ENCODE results near the gene TMEM59.
"Not testable (repeated sequence)": the region's sequence is repeated elsewhere in the genome, so short reads cannot be mapped to it uniquely, and the experiment has no call there.

The TMEM59 gene

DNA sequence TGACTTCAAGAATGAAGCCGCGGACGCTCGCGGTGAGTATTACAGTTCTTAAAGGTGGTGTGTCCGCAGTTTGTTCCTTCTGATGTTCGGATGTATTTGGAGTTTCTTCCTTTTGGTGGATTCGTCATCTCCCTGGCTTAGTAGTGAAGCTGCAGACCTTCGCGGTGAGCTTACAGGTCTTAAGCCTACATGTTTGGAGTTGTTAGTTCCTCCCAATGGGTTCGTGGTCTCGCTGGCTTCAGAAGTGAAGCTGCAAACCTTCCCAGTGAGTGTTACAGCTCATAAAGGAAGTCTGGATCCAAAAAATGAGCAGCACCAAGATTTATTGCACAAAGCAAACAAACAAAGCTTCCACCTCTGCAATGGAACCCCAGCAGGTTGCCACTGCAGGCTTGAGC is 49.8 kb downstream of the TMEM59 start:
- DNase-seq (ENCODE audit: low read depth in 1 of 2, low spot score in 1 of 2) = no peak
- in situ Hi-C loops (cut with HindIII; ENCODE audit: low pct_unique_long_range_greater_than_20kb, low sequenced_read_pairs) = no loop called here
- TF ChIP-seq JUND (IDR thresholded peaks at IDR 0.05; ENCODE audit: low read depth) = no peak

DNA sequence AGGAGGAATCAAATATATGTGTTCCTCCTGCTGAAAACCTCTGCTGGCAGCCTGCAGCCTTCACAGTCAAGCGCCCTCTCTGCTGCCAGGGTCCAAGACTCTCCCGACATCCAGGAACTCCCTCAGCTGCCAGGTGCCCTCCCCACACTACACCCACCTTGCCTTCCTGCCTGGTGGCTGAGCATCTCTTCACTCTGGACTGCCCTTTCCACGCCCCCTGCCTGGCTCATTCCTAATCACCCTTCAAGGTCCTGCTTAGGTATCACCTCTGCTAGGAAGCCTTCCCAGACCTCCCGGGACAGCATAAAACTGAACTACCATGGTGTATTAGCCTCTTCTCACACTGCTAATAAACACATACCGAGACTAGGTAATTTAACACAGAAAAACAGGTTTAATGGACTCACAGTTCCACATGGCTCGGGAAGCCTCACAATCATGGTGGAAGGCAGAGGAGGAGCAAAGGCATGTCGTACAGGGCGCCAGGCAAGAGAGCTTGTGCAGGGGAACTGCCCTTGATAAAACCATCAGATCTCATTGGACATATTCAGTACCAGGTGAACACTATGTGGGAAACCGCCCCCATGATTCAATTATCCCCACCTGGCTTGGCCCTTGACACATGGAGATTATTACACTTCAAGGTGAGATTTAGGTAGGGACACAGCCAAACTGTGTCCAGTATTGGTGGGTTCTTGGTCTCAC is 50.3 kb downstream of the TMEM59 start:
- in situ Hi-C loops (cut with HindIII; ENCODE audit: low pct_unique_long_range_greater_than_20kb, low sequenced_read_pairs) = no loop called here
- TF ChIP-seq JUND (IDR thresholded peaks at IDR 0.05; ENCODE audit: low read depth) = no peak
- no peak for DNase-seq (ENCODE audit: low read depth in 1 of 2, low spot score in 1 of 2)

DNA sequence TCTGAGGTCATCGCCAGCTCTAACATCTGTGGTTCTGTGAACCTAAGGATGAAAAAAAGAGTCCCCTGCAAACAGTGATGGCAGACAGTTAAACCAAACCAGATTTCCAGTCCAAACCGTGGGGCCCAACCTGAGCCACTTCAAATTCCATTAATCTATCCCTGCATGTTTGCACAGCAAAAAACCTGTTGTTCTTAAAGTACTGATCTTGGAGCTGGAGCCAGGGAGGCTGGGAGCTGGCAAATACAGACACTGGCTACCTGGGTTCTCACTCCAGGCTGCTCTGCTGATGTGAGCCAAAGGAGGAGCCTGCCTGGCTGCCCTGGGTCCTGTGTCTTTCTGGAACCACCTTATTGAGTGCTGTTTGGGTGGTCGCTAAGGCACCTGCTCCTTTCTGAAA is 51.4 kb downstream of the TMEM59 start:
- in situ Hi-C loops (cut with HindIII; ENCODE audit: low pct_unique_long_range_greater_than_20kb, low sequenced_read_pairs) = no loop called here
- TF ChIP-seq JUND (IDR thresholded peaks at IDR 0.05; ENCODE audit: low read depth) = no peak
- peak in 1 of 2 experiments; percentile 43 for DNase-seq (ENCODE audit: low read depth in 1 of 2, low spot score in 1 of 2)

DNA sequence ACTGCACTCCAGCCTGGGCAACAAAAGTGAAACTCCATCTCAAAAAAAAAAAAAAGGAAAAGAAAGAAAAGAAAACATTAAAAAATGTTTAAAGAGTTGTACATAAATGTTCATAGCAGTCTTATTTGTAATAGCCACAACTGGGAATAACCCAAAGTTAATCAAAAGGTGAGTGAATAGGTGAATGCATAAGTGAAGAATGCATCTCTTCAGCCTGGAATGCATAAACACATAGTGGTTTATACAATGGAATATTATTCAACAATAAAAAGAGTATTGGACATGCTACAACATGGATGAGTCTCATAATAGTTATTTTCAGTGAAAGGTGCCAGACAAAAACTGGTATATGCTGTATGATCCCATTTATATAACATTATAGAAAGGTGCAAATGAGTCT is 53.1 kb downstream of the TMEM59 start:
- TF ChIP-seq JUND (IDR thresholded peaks at IDR 0.05; ENCODE audit: low read depth) = no peak
- in situ Hi-C loops (cut with HindIII; ENCODE audit: low pct_unique_long_range_greater_than_20kb, low sequenced_read_pairs) = no loop called here
- DNase-seq (ENCODE audit: low read depth in 1 of 2, low spot score in 1 of 2) = no peak

DNA sequence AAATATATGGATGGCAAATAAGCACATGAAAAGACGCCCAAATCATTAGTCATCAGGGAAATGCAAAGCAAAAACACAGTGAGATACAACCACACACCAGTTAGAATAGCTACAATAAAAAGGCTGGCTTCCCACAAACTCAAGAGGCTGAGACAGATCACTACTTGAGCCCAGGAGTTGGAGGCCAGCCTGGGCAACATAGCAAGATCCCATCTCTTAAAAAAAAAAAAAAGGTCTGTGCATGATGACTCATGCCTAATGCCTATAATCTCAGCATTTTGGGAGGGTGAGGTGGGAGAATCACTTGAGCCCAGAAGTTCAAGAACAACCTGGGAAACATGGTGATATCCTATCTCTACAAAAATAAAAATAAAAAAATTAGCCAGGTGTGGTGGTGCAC is 54.8 kb downstream of the TMEM59 start:
- in situ Hi-C loops (cut with HindIII; ENCODE audit: low pct_unique_long_range_greater_than_20kb, low sequenced_read_pairs) = no loop called here
- no peak for DNase-seq (ENCODE audit: low read depth in 1 of 2, low spot score in 1 of 2)
- TF ChIP-seq JUND (IDR thresholded peaks at IDR 0.05; ENCODE audit: low read depth) = no peak

DNA sequence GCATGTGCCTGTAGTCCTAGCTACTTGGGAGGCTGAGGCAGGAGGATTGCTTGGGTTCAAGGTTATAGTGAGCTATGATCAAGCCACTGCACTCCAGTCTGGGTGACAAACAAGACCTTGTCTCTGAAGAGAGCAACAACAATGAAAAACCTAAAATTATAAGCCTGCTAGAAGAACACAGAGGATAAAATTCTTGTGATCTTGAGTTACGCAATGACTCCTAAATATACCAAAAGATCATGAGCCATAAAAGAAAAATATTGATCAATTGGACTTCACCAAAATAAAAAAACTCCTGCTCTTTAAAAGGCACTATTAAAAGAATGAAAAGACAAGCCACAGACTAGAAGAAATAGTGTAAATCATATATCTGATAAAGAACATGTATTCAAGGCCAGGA is 57.3 kb downstream of the TMEM59 start:
- no peak for DNase-seq (ENCODE audit: low read depth in 1 of 2, low spot score in 1 of 2)
- in situ Hi-C loops (cut with HindIII; ENCODE audit: low pct_unique_long_range_greater_than_20kb, low sequenced_read_pairs) = no loop called here
- TF ChIP-seq JUND (IDR thresholded peaks at IDR 0.05; ENCODE audit: low read depth) = no peak

DNA sequence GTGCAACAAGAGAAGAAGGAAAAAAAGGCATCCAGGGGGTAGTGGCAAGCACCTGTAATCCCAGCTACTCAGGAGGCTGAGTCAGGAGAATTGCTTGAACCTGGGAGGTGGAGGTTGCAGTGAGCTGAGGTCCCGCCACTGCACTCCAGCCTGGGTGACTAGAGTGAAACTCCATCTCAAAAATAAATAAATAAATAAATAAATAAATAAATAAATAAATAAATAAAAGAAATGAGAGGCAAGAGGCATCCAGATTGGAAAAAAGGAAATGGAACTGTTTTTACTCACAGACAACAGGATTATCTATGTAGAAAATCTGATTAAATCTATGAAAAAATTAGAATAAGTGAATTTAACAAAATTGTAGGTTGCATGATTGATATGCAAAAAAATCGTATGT is 58.5 kb downstream of the TMEM59 start:
- DNase-seq (ENCODE audit: low read depth in 1 of 2, low spot score in 1 of 2); in situ Hi-C loops (cut with HindIII; ENCODE audit: low pct_unique_long_range_greater_than_20kb, low sequenced_read_pairs): not testable (repeated sequence)

DNA sequence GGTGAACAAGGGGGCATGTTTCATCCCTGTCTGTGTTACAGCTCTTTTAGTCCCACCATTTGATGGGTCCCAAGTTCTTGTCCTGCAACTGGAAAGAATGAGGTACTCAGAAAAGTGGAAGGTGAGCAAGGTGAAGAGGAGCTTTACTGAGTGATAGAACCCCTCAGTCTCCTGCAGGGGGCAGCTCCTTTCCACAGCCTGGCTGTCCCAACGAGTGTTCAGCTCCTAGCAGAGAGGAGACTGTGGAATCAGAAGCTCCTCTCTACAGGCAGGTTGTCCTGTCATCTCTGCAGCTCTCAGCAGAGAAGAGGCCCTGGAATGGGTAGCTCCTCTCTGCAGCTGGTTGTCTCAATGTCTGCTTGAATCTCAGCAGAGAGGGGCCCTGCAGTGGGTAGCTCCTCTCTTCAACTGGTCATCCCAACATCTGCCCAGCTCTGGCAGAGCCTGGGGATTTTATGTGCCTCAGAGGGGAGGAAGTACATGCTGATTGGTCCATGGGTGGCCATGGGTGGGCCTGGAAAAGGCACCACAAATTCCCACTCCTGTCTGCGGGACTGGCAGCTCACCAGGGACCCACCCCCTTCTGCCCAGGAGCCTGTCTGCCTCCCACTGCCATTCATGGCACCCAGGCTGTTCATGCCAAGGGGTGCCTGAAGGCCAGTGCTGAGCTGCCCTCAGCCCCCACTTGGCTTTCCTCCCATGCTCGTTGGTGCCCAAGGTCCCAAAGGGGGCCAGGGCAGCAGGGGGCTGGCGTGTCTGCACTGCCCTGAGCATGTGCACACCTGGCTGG is 60.7 kb downstream of the TMEM59 start:
- no peak for TF ChIP-seq JUND (IDR thresholded peaks at IDR 0.05; ENCODE audit: low read depth)
- in situ Hi-C loops (cut with HindIII; ENCODE audit: low pct_unique_long_range_greater_than_20kb, low sequenced_read_pairs) = no loop called here
- DNase-seq (ENCODE audit: low read depth in 1 of 2, low spot score in 1 of 2) = no peak

DNA sequence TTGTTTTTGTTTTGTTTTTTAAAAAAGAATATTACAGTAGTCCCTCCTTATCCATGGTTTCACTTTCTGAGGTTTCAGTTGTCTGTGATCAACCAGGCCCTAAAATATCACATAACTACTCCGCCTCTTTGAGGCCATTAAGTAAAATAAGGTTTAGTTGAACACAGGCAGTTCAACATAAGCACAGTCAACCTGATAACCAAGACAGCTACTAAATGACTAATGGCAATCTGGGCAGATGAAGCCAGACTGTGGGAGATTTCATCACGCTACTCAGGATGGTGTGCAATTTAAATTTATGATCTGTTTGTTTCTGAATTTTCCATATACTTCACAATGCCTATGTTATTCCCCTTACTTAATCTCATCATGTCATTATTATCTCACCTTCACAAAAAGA is 65.1 kb downstream of the TMEM59 start:
- DNase-seq (ENCODE audit: low read depth in 1 of 2, low spot score in 1 of 2) = no peak
- no peak for TF ChIP-seq JUND (IDR thresholded peaks at IDR 0.05; ENCODE audit: low read depth)
- in situ Hi-C loops (cut with HindIII; ENCODE audit: low pct_unique_long_range_greater_than_20kb, low sequenced_read_pairs) = no loop called here

DNA sequence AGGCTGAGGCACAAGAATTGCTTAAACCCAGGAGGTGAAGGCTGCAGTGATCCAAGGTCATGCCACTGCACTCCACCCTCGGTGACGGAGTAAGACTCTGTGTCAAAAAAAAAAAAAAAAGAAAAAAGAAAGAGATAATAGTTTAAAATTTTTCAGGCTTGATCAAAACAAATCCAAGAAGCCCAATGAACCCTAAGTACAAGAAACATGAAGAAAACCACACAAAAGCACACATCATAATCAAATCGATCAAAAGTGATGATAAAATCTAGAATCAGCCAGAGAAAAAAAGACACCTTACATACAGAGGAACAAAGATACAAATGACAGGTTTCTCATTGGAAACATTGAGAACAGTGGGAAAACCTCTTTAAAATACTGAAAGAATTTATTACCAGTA is 66.5 kb downstream of the TMEM59 start:
- DNase-seq (ENCODE audit: low read depth in 1 of 2, low spot score in 1 of 2) = no peak
- in situ Hi-C loops (cut with HindIII; ENCODE audit: low pct_unique_long_range_greater_than_20kb, low sequenced_read_pairs) = no loop called here
- no peak for TF ChIP-seq JUND (IDR thresholded peaks at IDR 0.05; ENCODE audit: low read depth)

DNA sequence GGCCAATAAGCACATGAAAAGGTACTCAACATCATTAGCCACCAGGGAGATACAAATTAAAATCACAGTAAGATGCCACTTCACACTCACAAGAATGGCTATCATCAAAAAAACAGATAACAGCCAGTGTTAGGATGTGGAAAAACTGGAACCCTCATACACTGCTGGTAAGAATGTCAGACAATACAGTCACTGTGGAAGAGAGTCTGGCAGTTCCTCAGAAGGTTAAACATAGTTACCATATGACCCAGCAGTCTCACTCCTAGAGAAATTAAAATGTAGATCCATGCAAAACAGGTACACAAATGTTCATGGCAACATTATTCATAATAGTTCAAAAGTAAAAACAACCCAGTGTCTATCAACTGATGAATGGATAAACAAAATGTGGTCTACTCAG is 68.3 kb downstream of the TMEM59 start:
- in situ Hi-C loops (cut with HindIII; ENCODE audit: low pct_unique_long_range_greater_than_20kb, low sequenced_read_pairs) = no loop called here
- no peak for TF ChIP-seq JUND (IDR thresholded peaks at IDR 0.05; ENCODE audit: low read depth)
- no peak for DNase-seq (ENCODE audit: low read depth in 1 of 2, low spot score in 1 of 2)

DNA sequence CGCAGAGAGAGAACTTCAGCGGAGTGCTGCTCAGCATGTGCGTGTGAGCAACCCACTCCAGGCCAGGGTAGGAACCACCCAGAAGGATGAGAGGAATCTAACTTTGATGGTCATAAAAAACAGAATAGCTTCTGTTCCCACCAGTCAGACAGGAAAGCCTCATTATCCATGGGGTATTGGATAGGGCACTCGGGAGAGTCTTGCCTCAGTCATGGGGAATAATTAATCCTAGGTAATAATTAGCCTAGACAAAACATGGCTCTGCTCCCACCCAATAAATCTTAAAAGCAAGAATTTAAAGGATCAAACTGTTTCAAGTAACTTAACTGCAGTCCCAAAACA is 70.3 kb downstream of the TMEM59 start:
- in situ Hi-C loops (cut with HindIII; ENCODE audit: low pct_unique_long_range_greater_than_20kb, low sequenced_read_pairs) = no loop called here
- no peak for DNase-seq (ENCODE audit: low read depth in 1 of 2, low spot score in 1 of 2)
- TF ChIP-seq JUND (IDR thresholded peaks at IDR 0.05; ENCODE audit: low read depth) = no peak

DNA sequence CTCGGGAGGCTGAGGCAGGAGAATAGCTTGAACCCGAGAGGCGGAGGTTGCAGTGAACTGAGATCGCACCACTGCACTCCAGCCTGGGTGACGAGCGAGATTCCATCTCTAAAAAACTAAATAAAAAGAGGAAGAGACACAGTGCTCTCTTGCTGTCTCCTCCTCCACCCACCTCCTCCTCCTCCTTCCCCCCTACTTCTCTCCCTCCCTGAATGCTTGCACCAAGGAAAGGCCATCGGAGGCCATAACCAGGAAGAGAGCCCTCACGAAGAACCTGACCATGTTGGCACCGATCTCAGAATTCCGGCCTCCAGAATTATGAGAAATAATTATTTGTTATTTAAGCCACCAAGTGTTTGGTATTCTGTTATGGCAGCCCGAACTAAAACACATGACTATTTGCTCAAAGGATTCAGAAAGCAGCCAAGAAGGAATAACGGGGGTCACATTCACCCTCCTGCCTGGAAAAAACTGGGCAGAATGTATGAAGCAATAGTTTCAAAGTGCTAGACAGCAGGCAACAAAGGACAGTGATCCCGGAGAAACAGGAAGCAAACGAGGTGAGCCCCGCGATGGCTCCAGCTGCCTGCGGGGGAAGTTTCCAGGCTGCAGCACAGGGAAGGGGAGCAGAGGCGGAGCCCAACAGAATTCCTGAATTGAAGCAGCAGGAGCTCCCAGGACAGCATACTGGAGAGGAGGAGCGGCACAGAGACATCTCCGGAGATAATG is 70.8 kb downstream of the TMEM59 start:
- DNase-seq (ENCODE audit: low read depth in 1 of 2, low spot score in 1 of 2) = no peak
- TF ChIP-seq JUND (IDR thresholded peaks at IDR 0.05; ENCODE audit: low read depth) = no peak
- in situ Hi-C loops (cut with HindIII; ENCODE audit: low pct_unique_long_range_greater_than_20kb, low sequenced_read_pairs) = no loop called here
